Measurements from ENCODE around the gene CFAP46. TPM values are rescaled to one million over a fixed set of nuclear protein-coding genes. Genes with fewer than 3 reads are reported as not detected.

The CFAP46 gene
- total and polyA plus RNA-seq, 10 of the 15 experiments (the other 5 are each of a cell fraction or from before 2014, with no cell fraction given) = 0.01 to 0.18 (median 0.03) TPM; not detected in 7

- ChIA-PET POLR2A (no interaction called here), SMC1A (ENCODE audit: uncharacterized antibody, unreplicated experiment) (no interaction called here), RAD21 (ENCODE audit: unreplicated experiment) (no interaction called here), CTCF (no interaction called here)
- H3K27me3 ChIP-seq (replicated peaks in 1 of 2; ENCODE audit: control insufficient read depth in 2 of 2, insufficient read depth in 2 of 2, low read length in 1 of 2) = no peaks in the 10 kb centered on the region
- 26% methylated on average over 24 of the region's 24 CpGs for WGBS (ENCODE audit: insufficient coverage, insufficient replicate concordance, low lambda C conversion rate, missing lambda C conversion rate)
- no peaks in the 10 kb centered on the region for H3K36me3 ChIP-seq (ENCODE audit: control insufficient read depth in 2 of 2, insufficient read depth in 2 of 2, low read length in 1 of 2)
- no peaks in the 10 kb centered on the region for H3K4me1 ChIP-seq (ENCODE audit: control insufficient read depth, insufficient read depth, low read length)
- intact Hi-C loops (cut with micrococcal nuclease; ENCODE audit: unreplicated experiment) = no loop called here
- H3K9me3 ChIP-seq (replicated peaks; ENCODE audit: control insufficient read depth, insufficient read depth, low read length) = no peaks in the 10 kb centered on the region; the same call in 2 of the 3 replicates
- BruUV-seq (replicated peaks) = no TSS peak
- H3K9ac ChIP-seq (ENCODE audit: control insufficient read depth, insufficient read depth, low read length) = no peak overlapping the region
- in situ Hi-C loops (cut with MboI) = no loop called here
- FAIRE-seq = no peak
- H2AFZ ChIP-seq (ENCODE audit: control insufficient read depth, low read depth, low read length) = no peak overlapping the region
- TF ChIP-seq MEF2B (IDR thresholded peaks at IDR 0.05; ENCODE audit: partially characterized antibody, poor library complexity, severe bottlenecking) = no peak
- TF ChIP-seq MLLT1 (IDR thresholded peaks at IDR 0.05) = no peak
- TF ChIP-seq MYC (IDR thresholded peaks at IDR 0.05; ENCODE audit: insufficient read depth, insufficient read length, insufficient replicate concordance, low read length, severe bottlenecking) = no peak
- no peak for TF ChIP-seq PKNOX1 (IDR thresholded peaks at IDR 0.05)
- no peak for TF ChIP-seq CEBPZ (IDR thresholded peaks at IDR 0.05; ENCODE audit: low read depth, low read length)
- TF ChIP-seq NFYB (IDR thresholded peaks at IDR 0.05; ENCODE audit: insufficient read depth, low read depth, low read length) = no peak
- no peak for TF ChIP-seq RB1 (IDR thresholded peaks at IDR 0.05; ENCODE audit: borderline replicate concordance)
- no peak for TF ChIP-seq CEBPB (IDR thresholded peaks at IDR 0.05; ENCODE audit: borderline replicate concordance in 1 of 2, low read depth in 2 of 2, low read length in 2 of 2)
- TF ChIP-seq CBX3 (IDR thresholded peaks at IDR 0.05; ENCODE audit: borderline replicate concordance, low read depth) = no peak
- TF ChIP-seq NR2F1 (conservative IDR thresholded peaks at IDR 0.05) = no peak
- no peak for TF ChIP-seq SIN3A (IDR thresholded peaks at IDR 0.05; ENCODE audit: low read depth, low read length)
- no peak for TF ChIP-seq CHD1 (IDR thresholded peaks at IDR 0.05; ENCODE audit: low read depth, low read length)
- DNase-seq (ENCODE audit: low read depth, low spot score) = no peak
- H3K4me2 ChIP-seq (ENCODE audit: control insufficient read depth, insufficient read depth) = no peak overlapping the region
- no peak overlapping the region for H3K27ac ChIP-seq (ENCODE audit: control insufficient read depth, insufficient read depth)
- ATAC-seq = no peak
- no peaks in the 10 kb centered on the region for H4K20me1 ChIP-seq (ENCODE audit: control insufficient read depth, insufficient read depth)
- H3K79me2 ChIP-seq (ENCODE audit: control insufficient read depth, insufficient read depth, low read length) = no peaks in the 10 kb centered on the region
- H3K4me3 ChIP-seq = no peak overlapping the region
These were observed 101.4 kb downstream of the CFAP46 start for GRCh38 chr10:132840698-132841614.
